Smooth muscle cell (in vitro differentiated cells): Measurements from ENCODE around the gene RAB25. TPM values are rescaled to one million over a fixed set of nuclear protein-coding genes. Genes with fewer than 3 reads are reported as not detected.

Source experiments
- DNase-seq: peaks from one replicate; lab custom pipeline; 2025; ENCODE audit not compliant: unreplicated experiment; lab: John Stamatoyannopoulos, UW
- H2AFZ ChIP-seq: fragments of 200-600 bp; sonication (generic); 2 replicates; pipeline ENCODE4 v1.6.0; 2016; ENCODE audit warnings: antibody characterized with exemption, low read depth, mild to moderate bottlenecking
- H3F3A ChIP-seq: fragments of 200-600 bp; sonication (generic); 2 replicates; pipeline ENCODE4 v1.6.0; 2017; ENCODE audit warnings: antibody characterized with exemption, low read depth
- H3K27ac ChIP-seq: fragments of 200-600 bp; sonication (generic); 2 replicates; pipeline ENCODE4 v1.5.1; 2016; ENCODE audit warnings: low read depth, mild to moderate bottlenecking
- H3K27me3 ChIP-seq: fragments of 200-600 bp; sonication (generic); 2 replicates; pipeline ENCODE4 v1.6.1; 2016; ENCODE audit warnings: low read depth, mild to moderate bottlenecking
- H3K36me3 ChIP-seq: fragments of 200-600 bp; sonication (generic); 2 replicates; pipeline ENCODE4 v1.5.1; 2016; ENCODE audit warnings: low read depth
- H3K4me1 ChIP-seq: fragments of 200-600 bp; sonication (generic); 2 replicates; pipeline ENCODE4 v1.5.1; 2016; ENCODE audit warnings: low read depth
- H3K4me2 ChIP-seq: fragments of 200-600 bp; sonication (generic); 2 replicates; pipeline ENCODE4 v1.6.0; 2016; ENCODE audit warnings: mild to moderate bottlenecking
- H3K4me3 ChIP-seq: fragments of 200-600 bp; sonication (generic); 2 replicates; pipeline ENCODE4 v1.5.1; 2016; ENCODE audit warnings: mild to moderate bottlenecking
- H3K79me2 ChIP-seq: fragments of 200-600 bp; sonication (generic); 2 replicates; pipeline ENCODE4 v1.6.0; 2016; ENCODE audit warnings: low read depth, mild to moderate bottlenecking
- H3K9ac ChIP-seq: fragments of 200-600 bp; sonication (generic); 2 replicates; pipeline ENCODE4 v1.6.0; 2016; ENCODE audit warnings: low read depth
- H3K9me3 ChIP-seq: fragments of 200-600 bp; sonication (generic); replicated peaks from 2 replicates; pipeline ENCODE4 v1.5.1; 2016; ENCODE audit warnings: low read depth
- H4K20me1 ChIP-seq: fragments of 200-600 bp; sonication (generic); 2 replicates; pipeline ENCODE4 v1.6.0; 2016; ENCODE audit warnings: low read depth
- CTCF ChIP-seq: fragments of 200-600 bp; sonication (generic); IDR thresholded peaks from 2 replicates; pipeline ENCODE4 v1.5.1; 2017; ENCODE audit warnings: borderline replicate concordance, mild to moderate bottlenecking, antibody characterized with exemption; ENCODE audit not compliant: insufficient read depth, poor library complexity, severe bottlenecking
- WGBS: methylation state at CpG from one replicate; pipeline ENCODE4 v1.1.7; 2016; ENCODE audit warnings: low lambda C conversion rate; 5-methylcytosine and 5-hydroxymethylcytosine counted together
- polyA plus RNA-seq: library from polyadenylated mRNA; unstranded; fragments of >200 nt; fragmentation: Nextera tagmentation; extraction: Ambion mirVana; gene quantifications from 2 replicates; pipeline ENCODE4 v1.2.1, GENCODE V29; 2016
- total RNA-seq: library from RNA; depleted of rRNA; stranded (reverse); fragments of >200 nt; gene quantifications from 2 replicates; pipeline ENCODE4 v1.2.3, GENCODE V29; 2014

RAB25 gene
- total and polyA plus RNA-seq, 2 experiments from 2014 or later, result 8.9 to 16.8 TPM

- TF ChIP-seq CTCF, result no peak
- Histone ChIP-seq H2AFZ (no peak overlapping the region), H3K4me3 (peak overlapping the region; percentile 32)
Observed at GRCh38 chr1:156106624-156107488, 45.9 kb downstream of the RAB25 start.

GRCh38 chr1:156108057-156108456, 47.1 kb downstream of the RAB25 start:
- H3K4me1 ChIP-seq, result peaks cover 35% of the 10 kb centered on the region
- no peaks in the 10 kb centered on the region for H3K9me3 ChIP-seq
- peak overlapping the region; percentile 99 for H3K27ac ChIP-seq
- peaks cover 59% of the 10 kb centered on the region for H3K79me2 ChIP-seq
- peaks cover 23% of the 10 kb centered on the region for H3F3A ChIP-seq
- no peaks in the 10 kb centered on the region for H3K27me3 ChIP-seq
- no peak overlapping the region for H3K4me2 ChIP-seq
- no peaks in the 10 kb centered on the region for H3K36me3 ChIP-seq
- no peak for DNase-seq
- no peaks in the 10 kb centered on the region for H4K20me1 ChIP-seq
- no peak overlapping the region for H2AFZ ChIP-seq
- H3K4me3 ChIP-seq, result no peak overlapping the region
- WGBS, result 92% methylated on average over 3 of the region's 3 CpGs
- peak overlapping the region; percentile 98 for H3K9ac ChIP-seq
- no peak for TF ChIP-seq CTCF

More at GRCh38 chr1:156106624-156107488, 45.9 kb downstream of the RAB25 start:
- Histone ChIP-seq H3K9me3 (no peaks in the 10 kb centered on the region), H3K27me3 (no peaks in the 10 kb centered on the region), H3K4me1 (peaks cover 43% of the 10 kb centered on the region), H3K4me2 (peak overlapping the region; percentile 81), H3K36me3 (no peaks in the 10 kb centered on the region), H3K79me2 (peaks cover 53% of the 10 kb centered on the region), H4K20me1 (no peaks in the 10 kb centered on the region), H3F3A (peaks cover 23% of the 10 kb centered on the region), H3K9ac (peak overlapping the region; percentile 98), H3K27ac (peak overlapping the region; percentile 99)
- 15% methylated on average over 14 of the region's 14 CpGs for WGBS
- no peak for DNase-seq

GRCh38 chr1:156108664-156109241, 47.8 kb downstream of the RAB25 start:
- Histone ChIP-seq H4K20me1 (no peaks in the 10 kb centered on the region), H3K27me3 (no peaks in the 10 kb centered on the region), H3K79me2 (peaks cover 55% of the 10 kb centered on the region), H3K9ac (no peak overlapping the region), H3K9me3 (no peaks in the 10 kb centered on the region), H3K36me3 (no peaks in the 10 kb centered on the region), H3K4me3 (no peak overlapping the region), H3F3A (peaks cover 19% of the 10 kb centered on the region), H3K4me2 (no peak overlapping the region), H2AFZ (no peak overlapping the region), H3K4me1 (peaks cover 32% of the 10 kb centered on the region), H3K27ac (peak overlapping the region; percentile 40)
- no peak for TF ChIP-seq CTCF
- DNase-seq, result no peak
- WGBS, result 91% methylated on average over 6 of the region's 6 CpGs
